Measurements from ENCODE around the gene COMMD1.
"Not testable (repeated sequence)": the region's sequence is repeated elsewhere in the genome, so short reads cannot be mapped to it uniquely, and the experiment has no call there.

The COMMD1 gene

GRCh38 chr2:62036761-62037250 is 131.3 kb downstream of the COMMD1 start:
- DNase-seq, result no peak

GRCh38 chr2:62038975-62039771 is 133.7 kb downstream of the COMMD1 start:
- no peak for DNase-seq

GRCh38 chr2:62040926-62041325 is 135.5 kb downstream of the COMMD1 start:
- no peak for DNase-seq

- DNase-seq, result not testable (repeated sequence)
These were observed 136.4 kb downstream of the COMMD1 start for GRCh38 chr2:62041701-62042385.

GRCh38 chr2:62042400-62042799 is 136.9 kb downstream of the COMMD1 start:
- no peak for DNase-seq

GRCh38 chr2:62042944-62043343 is 137.5 kb downstream of the COMMD1 start:
- no peak for DNase-seq

- DNase-seq, result no peak
These were observed 139.6 kb downstream of the COMMD1 start for GRCh38 chr2:62045017-62045543.

- no peak for DNase-seq
These were observed 140.7 kb downstream of the COMMD1 start for GRCh38 chr2:62046141-62046540.

- no peak for DNase-seq
These were observed 145.1 kb downstream of the COMMD1 start for GRCh38 chr2:62050456-62051045.

GRCh38 chr2:62054029-62054791 is 148.7 kb downstream of the COMMD1 start:
- DNase-seq, result no peak

- DNase-seq, result no peak
These were observed 149.5 kb downstream of the COMMD1 start for GRCh38 chr2:62054916-62055450.

- no peak for DNase-seq
These were observed 150.4 kb downstream of the COMMD1 start for GRCh38 chr2:62055724-62056336.

- DNase-seq, result no peak
These were observed 150.9 kb downstream of the COMMD1 start for GRCh38 chr2:62056341-62056740.

- no peak for DNase-seq
These were observed 159.8 kb downstream of the COMMD1 start for GRCh38 chr2:62065243-62065642.

GRCh38 chr2:62071126-62071598 is 165.7 kb downstream of the COMMD1 start:
- DNase-seq, result no peak

GRCh38 chr2:62071760-62072680 is 166.5 kb downstream of the COMMD1 start:
- DNase-seq, result no peak

- no peak for DNase-seq
These were observed 168.8 kb downstream of the COMMD1 start for GRCh38 chr2:62074233-62074632.

- no peak for DNase-seq
These were observed 171.6 kb downstream of the COMMD1 start for GRCh38 chr2:62076980-62077638.

GRCh38 chr2:62084801-62085200 is 179.3 kb downstream of the COMMD1 start:
- DNase-seq, result no peak

GRCh38 chr2:62089658-62090057 is 184.2 kb downstream of the COMMD1 start:
- DNase-seq, result no peak
